NCI-H2081 (cell line): ENCODE results near the gene PUM1.
A peak's percentile ranks its signal among the peaks of the same experiment; 100 is the strongest.

Source experiments
- DNase-seq, 2 experiments: peaks; one replicate each; lab custom pipeline; 2025; lab: John Stamatoyannopoulos, UW

The PUM1 gene

DNA sequence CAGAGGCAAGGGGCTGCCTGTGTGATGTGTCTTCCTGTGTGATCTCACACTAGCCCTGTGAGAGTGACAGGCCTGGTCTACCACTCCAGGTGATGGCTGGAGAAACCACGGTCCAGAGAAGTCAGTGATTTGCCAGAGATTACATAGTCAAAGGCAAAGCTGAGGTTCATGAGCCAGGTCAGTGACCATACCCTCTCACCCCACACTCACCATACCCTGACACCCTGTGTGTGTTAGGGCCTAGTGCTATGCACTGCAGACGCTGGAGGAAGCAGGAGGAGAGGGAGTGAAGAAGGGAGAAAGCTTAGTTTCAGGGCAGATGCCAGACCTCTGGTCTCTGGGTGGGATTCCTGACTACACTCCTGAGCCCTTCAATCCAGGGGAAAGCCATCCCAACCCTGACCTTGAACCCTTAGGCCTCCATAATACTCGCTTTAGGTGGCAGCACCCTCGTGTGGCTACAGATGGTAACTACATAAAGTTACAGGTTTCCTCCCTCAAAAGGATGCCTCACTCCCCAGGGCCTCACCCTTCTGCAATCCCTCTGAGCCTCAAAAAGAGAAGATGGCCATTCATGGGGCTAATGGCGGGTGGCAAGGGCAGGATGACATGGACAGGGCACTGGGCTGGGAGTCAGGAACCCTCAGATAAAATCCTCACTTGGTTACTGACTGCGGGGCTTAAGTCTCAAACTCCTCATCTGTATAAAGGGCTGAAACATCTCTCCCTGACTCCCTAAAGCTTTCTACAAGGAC lies 136.2 kb downstream of the PUM1 start:
- DNase-seq = peak; percentile 43 to 53

DNA sequence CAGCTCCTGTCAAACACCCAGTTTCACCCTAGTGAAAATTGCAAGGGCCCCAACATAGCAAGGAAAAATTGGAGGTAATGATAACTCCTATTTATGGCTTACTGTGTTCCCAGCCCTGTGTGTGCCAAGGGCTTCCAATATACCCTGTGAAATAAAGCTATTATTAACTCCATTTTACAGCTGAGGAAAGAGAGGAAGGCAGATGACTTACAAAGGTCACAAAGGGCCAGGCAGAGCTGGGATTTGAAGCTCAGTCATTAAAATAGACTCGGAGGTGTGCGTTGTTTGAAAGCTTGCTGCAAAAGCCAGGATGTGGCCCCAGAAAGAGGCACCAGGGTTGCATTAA lies 136.8 kb downstream of the PUM1 start:
- no peak for DNase-seq

DNA sequence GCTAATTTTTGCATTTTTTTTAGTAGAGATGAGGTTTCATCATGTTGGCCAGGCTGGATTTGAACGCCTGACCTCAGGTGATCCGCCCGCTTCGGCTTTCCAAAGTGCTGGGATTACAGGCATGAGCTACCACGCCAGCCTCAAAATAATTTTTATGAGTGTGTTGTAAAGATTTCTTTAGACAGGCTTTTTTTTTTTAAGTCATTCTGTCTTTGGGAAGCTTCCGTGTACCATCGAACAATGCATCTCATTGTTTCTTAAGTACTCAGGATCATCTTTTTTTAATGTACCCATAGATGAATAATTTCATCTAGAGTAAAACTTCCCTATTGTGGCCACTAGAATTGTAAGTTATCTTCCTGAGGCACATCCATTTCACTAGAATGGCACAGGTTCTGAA lies 137.3 kb downstream of the PUM1 start:
- DNase-seq = no peak

DNA sequence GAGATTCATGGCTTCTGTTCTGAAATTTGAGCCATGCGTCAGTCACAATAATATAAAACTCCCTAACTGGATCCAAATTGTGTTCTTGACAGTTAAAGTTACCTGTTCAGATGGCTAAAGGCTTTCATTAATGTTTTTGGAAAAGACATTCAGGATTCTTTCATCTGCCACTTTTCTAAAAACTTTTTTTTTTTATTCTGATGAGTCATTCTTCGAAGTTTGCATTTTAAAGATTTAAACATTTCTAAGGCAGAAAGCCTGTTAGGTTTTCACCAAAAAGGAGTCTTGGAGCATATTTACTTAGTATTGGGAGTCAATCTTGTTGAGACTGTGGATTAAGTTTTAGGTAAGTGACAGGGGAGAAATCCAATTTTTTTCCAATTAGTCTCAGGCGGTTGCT lies 138.1 kb downstream of the PUM1 start:
- no peak for DNase-seq

DNA sequence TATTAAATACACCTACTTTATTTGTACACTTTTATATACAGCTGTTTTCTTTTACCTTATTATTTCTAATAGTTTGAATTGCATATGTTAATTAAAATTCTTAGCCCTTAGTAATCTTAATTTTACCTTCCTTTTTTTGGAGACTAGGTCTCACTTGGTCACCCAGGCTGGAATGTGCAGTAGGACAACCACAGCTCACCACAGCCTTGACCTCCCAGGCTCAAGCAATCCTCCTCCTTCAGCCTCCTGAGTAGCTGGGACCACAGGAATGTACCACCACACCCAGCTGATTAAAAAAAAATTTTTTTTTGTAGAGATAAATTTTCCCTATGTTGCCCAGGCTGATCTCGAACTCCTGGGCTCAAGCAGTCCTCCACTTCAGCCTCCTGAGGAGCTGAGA lies 141.9 kb downstream of the PUM1 start:
- no peak for DNase-seq

DNA sequence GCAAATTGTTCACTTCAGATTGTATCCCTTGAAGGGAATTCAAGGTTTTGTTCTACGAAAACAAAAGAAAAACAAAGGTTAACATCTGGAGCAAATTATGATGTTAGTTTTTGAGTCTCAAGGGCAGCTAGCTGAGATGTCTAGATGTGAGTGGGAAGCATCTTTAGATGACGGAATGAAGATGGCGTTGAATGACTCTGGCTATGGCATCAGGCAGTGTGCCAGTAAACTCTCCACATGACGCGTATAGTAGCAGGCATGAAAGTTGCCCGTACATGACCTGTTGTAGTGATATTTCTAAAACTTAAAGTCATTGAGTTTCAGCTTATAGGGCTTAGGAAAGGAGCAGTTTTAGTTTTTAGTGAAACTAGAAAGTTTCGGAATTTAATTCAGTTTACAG lies 144.7 kb downstream of the PUM1 start:
- DNase-seq = no peak

DNA sequence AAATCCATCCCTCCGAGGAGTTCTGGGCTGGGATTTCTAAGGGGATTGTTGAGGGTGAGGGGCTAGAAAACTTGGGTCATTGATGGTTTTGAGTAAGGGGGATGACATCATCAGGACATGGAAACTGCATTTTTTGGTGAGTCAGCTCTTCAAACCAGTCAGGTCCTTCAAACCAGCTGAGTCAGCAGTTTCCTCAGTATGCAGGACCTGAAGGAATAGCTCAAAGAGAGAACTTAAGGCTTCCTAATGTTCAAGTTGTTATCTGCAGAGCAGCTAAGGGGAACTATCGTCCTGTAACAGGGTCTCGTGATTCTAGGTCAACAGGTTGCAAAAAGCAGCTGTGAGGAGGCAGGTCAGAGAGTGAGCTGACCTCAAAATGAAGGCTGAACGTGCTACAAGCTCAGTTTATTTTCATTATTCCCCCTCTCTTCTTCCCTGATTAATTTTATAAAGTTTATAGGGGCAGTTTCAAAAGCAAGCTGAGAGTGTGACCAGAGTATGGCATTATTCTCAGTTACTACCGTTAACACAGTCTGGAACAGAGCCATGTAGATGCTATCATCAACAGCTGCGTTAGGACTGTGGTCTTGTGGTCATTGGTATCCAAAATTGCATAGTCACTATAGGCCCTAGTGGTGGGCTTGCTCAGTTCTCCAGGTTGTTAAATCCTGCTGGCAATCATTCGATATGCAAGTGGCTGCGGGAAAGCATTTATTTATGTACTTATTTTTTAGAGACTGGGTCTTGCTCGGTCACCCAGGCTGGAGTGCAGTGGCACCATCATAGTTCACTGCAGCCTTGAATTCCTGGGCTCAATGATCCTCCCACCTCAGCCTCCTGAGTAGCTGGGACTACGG lies 146.3 kb downstream of the PUM1 start:
- DNase-seq = no peak

DNA sequence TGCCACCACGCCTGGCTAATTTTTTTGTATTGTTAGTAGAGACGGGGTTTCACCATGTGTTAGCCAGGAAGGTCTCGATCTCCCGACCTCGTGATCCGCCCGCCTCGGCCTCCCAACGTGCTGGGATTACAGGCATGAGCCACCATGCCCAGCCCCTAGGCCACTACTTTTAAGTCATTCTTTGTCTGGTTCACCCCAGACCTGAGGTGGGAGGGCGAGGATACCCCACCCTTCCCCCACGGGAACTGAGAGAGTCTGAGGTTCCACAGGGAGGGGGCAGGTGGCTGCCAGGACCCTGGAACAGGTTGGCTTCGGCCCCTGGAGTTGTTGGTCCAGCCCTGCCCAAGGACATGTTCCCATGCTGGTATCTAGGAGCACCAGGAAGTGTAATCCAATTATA lies 149.2 kb downstream of the PUM1 start:
- DNase-seq = no peak

DNA sequence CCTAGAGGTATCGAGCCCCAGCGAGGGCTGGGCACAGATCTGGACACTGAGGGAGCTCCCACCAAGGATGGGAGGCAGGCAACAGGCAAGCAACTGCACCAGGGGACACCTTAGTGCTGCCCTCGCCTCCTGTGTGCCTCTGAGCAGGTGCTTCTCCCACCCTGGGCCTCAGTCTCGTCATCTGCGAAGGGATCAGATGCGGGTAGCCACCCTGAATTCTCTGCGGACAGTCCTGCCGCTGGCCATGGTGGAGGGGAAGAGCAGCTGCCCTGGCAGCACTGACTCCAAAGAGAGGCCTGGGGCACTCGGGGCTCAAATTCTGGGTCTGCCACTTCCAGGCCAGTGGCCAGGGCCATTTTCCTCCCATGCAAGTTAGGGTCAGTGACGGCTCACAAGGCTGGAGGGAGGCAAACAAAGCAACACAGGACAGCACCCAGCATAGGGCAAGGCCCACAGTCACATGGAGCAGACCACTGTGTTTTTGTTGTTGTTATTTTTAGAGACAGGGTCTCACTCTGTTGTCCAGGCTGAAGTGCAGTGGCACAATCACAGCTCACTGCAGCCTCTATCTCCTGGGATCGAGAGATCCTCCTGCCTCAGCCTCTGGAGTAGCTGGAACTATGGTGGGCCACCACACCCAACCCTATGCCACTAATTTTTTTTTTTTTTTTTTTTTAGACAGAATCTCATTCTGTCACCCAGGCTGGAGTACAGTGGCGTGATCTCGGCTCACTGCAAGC lies 149.9 kb downstream of the PUM1 start:
- no peak for DNase-seq

DNA sequence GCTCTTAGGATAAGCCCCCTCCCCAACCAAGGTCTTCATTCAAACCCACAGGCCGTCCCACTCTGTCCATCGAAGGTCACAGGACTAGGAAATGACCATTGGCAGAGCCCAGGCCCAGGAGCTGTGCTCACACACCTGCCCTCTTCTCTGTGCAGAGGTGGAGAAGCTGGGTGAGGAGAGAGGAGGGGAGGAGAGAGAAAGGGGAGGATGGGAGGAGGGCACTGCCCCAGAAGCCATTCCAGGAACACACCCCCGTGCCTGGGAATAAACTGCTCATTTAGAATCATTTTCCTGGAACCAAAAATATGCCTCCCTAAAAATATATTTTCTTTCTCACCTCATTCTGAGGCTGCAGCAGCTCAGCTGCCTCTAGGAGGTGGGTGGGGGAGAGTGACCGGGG lies 150.6 kb downstream of the PUM1 start:
- DNase-seq = no peak

DNA sequence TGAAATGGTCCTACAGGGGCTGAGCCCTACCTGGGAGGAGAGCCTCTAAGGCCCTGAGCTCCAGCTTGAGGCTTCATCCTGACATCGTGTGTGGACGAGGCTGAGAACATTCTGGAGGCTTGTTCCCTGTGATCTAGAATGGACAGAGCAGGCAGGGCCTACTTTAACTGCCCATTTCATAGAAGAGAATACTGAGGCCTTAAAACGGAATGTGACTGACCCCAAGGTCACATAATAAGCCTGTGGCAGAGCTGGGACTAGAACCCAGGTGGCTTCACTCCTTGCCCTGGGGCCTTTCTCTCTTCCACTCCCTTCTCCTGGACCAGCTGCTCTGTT lies 151.0 kb downstream of the PUM1 start:
- DNase-seq = no peak

DNA sequence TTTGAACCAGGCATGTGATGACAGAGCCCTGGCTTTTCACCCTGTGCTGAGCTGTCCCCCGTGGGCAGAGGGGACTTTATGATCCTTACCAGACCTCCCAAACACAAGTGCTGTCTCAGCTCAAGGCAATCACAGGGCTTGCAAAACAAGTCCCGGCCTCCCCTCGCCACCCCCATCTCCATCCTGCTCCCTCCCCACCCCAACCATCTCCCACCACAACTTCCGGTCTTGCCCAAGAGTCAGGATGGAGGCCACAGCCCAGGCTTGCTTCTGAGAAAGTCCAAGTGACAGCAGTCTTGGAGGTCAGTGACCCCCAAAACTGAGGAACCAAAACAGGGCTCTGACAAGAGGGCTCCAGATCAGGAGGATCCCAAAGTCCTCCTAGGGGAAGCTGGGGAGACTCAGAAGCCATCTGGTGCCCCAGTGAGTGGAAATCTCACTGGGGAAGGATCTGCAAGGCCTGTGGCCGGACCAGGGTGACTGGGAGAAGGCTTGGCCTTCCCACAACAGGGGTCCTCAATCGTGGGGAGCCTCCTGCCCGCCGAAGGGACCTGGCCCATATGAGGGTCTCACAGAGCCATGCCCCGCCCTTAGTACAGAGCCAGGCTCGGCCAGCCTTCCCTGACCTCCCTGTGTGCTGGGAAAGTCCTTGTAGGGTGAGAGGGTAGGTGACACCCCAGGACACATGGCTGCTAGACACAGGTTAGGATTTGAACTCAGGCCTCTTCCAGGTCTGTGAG lies 152.4 kb downstream of the PUM1 start:
- DNase-seq = no peak

DNA sequence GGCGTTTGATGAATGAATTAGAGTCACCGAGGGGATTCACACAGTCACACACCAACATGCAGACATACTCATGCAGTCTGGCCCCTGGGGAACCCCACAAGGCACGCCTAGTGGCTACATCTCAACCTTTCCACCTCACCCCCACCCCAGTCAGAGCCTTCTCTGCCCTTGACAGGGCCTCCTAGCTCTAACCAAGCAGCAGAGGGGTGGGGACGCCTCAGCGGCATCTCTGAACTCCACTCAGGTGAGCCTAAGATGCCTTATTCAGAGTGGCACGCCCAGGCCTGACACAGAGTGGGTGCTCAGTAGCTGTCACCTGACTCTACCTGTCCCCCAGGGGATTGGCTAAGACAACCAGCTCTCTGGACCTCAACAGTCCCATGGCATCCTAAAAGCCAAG lies 153.3 kb downstream of the PUM1 start:
- no peak for DNase-seq

DNA sequence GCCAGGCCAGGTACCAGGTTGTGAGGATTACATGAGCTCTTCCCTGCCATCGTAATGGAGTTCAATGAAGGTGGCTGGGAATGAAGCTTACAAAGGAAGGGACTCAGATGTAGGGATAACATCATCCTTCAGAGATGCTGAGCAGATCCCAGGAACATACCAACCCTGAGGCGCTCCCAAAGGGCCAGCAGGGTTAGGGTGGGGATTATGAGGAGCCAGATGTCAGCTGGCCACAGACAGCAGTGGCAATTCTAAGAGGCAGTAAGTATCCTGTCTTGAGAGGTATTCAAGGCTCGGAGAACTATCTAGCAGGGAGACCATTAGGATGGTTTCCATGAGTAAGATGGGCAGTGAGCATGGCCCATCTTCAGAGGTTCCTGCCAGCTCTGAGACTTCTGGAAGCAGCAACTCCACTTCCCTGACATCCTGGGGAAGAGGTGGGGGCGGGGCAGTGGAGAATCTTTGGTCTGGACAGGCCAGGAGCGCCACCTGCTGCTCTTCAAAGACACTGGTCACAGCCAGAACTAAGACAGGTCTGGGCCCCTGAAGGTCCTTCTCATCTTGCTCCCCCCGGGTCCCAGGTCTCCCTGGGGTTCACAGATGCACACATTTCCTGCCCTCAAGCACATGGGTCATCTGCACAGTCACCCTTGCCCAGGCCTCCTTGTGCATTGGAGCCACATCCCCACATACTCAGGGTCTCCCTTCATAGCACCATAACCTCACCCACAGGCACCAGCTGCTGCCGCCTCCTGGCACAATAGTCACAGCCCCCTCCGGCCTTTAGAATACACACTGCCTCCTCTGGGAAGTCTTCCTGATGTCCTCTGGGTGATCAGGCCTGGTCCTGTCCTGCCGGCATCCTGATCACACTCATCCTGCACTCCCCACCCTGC lies 154.2 kb downstream of the PUM1 start:
- peak; percentile 70 to 84 for DNase-seq

DNA sequence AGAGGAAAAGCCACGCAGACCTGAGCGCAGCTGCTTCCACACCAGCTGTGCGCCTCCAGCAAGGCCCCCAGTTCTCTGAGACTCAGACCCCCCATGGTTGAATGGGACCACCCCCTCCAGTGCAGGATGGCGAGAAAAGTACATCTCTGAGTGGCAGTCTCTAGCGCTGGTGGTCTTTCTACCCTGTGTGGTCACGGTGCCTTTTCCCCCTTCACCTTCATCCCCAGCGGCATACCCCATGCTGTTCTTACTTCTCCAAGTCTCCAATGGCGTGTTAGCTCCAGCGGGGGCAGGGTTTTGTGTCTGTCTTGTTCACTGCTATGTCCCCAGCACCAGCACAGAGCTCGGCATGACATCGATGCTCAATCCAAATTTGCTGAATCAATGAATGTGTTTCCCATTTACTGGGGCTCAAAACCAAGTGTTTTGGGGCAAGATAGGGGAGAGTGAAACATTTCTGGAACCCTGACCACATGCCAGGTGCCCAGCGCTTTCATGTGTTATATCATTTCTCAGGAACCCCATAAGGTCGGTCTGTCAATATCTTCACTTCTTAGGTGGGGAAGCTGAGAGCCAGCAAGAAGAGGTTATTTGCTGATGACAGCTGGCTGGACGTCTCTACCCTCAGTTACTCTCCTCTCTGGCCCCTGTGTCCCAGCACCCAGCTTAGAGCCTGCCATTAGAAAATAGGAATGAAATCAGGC lies 156.0 kb downstream of the PUM1 start:
- DNase-seq = no peak

DNA sequence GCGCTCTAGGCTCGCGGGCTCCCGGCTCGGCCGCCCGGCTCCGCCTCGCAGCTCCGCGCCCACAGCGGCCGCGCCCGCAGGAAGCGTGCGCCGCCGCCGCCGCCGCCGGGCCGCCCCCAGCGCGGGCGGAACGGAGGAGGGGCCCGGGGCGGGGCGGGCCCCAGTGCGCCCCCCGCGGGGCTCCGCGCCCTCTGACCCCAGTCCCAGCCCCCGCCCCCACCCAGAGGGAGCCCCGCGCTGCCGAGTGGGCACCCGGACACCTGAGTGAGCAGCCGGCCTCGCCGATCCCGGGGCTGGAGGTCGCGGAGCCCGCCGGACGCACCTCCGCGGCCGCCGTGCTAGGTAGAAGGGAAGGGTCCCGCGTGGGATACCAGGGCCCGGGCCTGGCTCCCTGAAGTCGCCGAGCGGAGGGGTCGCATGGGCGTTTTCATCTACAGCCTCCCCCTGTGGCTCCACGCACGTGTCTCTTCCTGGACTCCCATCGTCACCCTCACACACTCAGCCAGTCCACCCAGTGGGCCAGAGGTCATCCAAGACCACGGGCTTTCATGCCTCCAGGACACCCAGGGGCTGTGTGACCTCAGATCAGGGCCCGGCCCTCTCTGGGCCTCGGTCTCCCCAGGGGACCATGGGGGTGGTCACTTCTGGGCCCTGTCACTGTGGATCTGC lies 156.7 kb downstream of the PUM1 start, which contains the start of gene SDC3:
Gene SDC3, minus strand, starts transcription at position 63 of the 669 bp plus-strand sequence. CDS start 172 bp downstream, outside the sequence.
- DNase-seq = peak; percentile 22 to 38

DNA sequence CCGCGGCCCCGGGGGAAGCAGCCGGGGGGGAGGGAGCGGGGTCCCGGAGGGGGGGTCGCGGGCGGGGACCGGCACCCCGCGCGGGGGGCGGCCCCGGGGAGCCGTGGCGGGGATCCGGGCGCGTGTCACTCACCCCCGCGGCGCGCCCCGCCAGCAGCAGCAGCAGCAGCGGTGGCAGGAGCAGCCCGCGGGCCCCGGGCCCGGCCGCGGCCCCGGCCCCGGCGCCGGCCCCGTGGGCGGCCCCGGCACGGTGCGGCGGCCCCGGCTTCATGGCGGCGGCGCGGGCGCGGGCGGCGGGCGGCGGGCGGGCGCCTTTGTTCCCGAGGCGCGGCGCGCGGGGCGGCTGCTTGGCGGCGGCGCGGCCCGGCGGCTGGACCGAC lies 157.2 kb downstream of the PUM1 start:
- no peak for DNase-seq

DNA sequence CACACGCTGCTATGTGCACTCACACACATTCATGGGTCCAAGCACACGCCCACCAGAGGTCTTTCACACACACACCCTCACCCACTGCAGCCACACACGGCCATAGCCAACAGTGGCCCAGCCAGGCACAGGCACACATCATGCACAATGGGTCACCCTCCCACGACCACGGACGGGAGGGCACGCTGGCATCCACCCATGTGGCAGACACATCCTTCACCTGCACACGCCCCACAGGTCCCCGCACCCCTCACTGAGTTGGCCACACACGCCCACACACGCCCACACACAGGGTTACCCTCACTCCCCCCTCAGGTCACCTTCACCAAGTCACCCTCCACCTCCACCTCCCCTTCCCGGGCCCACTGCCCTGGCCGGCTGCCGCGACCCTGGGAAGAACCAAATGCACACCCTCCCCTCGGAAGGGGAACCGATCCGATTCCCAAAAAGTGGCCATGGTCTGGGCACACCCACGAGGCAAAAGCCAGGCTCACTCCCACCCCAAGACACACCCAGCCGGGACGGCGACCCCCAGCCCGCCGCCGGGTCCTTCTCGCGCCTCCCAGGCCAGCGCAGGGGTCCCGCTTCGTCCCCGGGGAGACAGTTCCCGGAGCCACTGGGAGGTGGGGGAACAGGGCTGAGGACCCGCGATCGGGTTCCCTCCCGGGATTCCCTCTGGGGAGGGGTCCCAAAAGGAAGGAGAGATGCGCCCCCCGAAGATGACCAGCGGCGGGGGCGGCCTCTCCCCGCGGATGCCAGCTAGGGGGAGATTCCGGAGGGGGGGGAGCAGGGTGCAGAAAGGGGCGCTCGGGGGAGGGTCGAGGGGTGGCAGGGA lies 157.8 kb downstream of the PUM1 start:
- no peak for DNase-seq
